Osteoblast (primary cell): ENCODE results near the gene SIK1. TPM values are rescaled to one million over a fixed set of nuclear protein-coding genes. Genes with fewer than 3 reads are reported as not detected.

Source experiments
- DNase-seq: peaks from one replicate; pipeline ENCODE4 v3.0.0; 2011; ENCODE audit warnings: low spot score, mixed read lengths; ENCODE audit not compliant: insufficient read length; ENCODE audit errors: missing footprints
- H2AFZ ChIP-seq: 2 replicates; pipeline ENCODE4 v1.6.0; 2011; ENCODE audit warnings: mild to moderate bottlenecking, low read length
- H3K27ac ChIP-seq: 2 replicates; pipeline ENCODE4 v1.5.1; 2011; ENCODE audit warnings: mild to moderate bottlenecking, low read depth, low read length, moderate library complexity
- H3K27me3 ChIP-seq: 2 replicates; pipeline ENCODE4 v1.6.0; 2012; ENCODE audit warnings: mild to moderate bottlenecking, control low read depth, inconsistent platforms, low read length, moderate library complexity; ENCODE audit not compliant: insufficient read depth
- H3K36me3 ChIP-seq: 2 replicates; pipeline ENCODE4 v1.5.1; 2011; ENCODE audit warnings: mild to moderate bottlenecking, low read length, control low read depth, moderate library complexity; ENCODE audit not compliant: insufficient read depth
- H3K4me1 ChIP-seq: 2 replicates; pipeline ENCODE4 v1.5.1; 2011; ENCODE audit warnings: mild to moderate bottlenecking, low read length, control low read depth, moderate library complexity; ENCODE audit not compliant: insufficient read depth
- H3K4me2 ChIP-seq: 2 replicates; pipeline ENCODE4 v1.6.0; 2011; ENCODE audit warnings: mild to moderate bottlenecking, low read length; ENCODE audit not compliant: insufficient read depth
- H3K4me3 ChIP-seq: fragments of 200-600 bp; sonication (generic); 3 replicates; pipeline ENCODE4 v1.5.1; 2012; ENCODE audit warnings: mild to moderate bottlenecking, low read length, inconsistent platforms; ENCODE audit not compliant: insufficient read depth
- H3K79me2 ChIP-seq: 2 replicates; pipeline ENCODE4 v1.6.0; 2012; ENCODE audit warnings: mild to moderate bottlenecking, low read length, control low read depth, inconsistent platforms; ENCODE audit not compliant: insufficient read depth
- H3K9me3 ChIP-seq: 2 replicates; pipeline ENCODE4 v1.5.1; 2011; ENCODE audit warnings: low read depth, low read length, control low read depth
- H4K20me1 ChIP-seq: 2 replicates; pipeline ENCODE4 v1.6.0; 2012; ENCODE audit warnings: mild to moderate bottlenecking, low read length, control low read depth; ENCODE audit not compliant: insufficient read depth
- CTCF ChIP-seq: IDR thresholded peaks from 2 replicates; pipeline ENCODE4 v1.5.1; 2011; ENCODE audit warnings: mild to moderate bottlenecking, low read depth, low read length, moderate library complexity; ENCODE audit errors: extremely low read depth
- total RNA-seq: library from RNA; depleted of rRNA; stranded (reverse); fragments of >200 nt; gene quantifications from 2 replicates; pipeline ENCODE4 v1.2.3, GENCODE V29; 2012

Gene SIK1
- total RNA-seq, 1 donor, result 3.3 TPM

GRCh38 chr21:43372663-43373361 is 54.1 kb downstream of the SIK1 start:
- Histone ChIP-seq H3K36me3 (no peaks in the 10 kb centered on the region), H4K20me1 (no peaks in the 10 kb centered on the region), H3K9me3 (no peaks in the 10 kb centered on the region), H3K79me2 (no peaks in the 10 kb centered on the region), H3K4me2 (no peak overlapping the region), H2AFZ (no peak overlapping the region), H3K27me3 (no peaks in the 10 kb centered on the region), H3K4me1 (no peaks in the 10 kb centered on the region), H3K27ac (no peak overlapping the region), H3K4me3 (no peak overlapping the region)
- DNase-seq, result no peak
- TF ChIP-seq CTCF, result no peak

GRCh38 chr21:43371786-43372185 is 55.1 kb downstream of the SIK1 start:
- no peaks in the 10 kb centered on the region for H4K20me1 ChIP-seq
- H2AFZ ChIP-seq, result no peak overlapping the region
- no peak overlapping the region for H3K4me2 ChIP-seq
- no peak for DNase-seq
- H3K27me3 ChIP-seq, result no peaks in the 10 kb centered on the region
- no peaks in the 10 kb centered on the region for H3K4me1 ChIP-seq
- H3K27ac ChIP-seq, result no peak overlapping the region
- no peak for TF ChIP-seq CTCF
- H3K9me3 ChIP-seq, result no peaks in the 10 kb centered on the region
- H3K4me3 ChIP-seq, result no peak overlapping the region
- H3K36me3 ChIP-seq, result no peaks in the 10 kb centered on the region
- no peaks in the 10 kb centered on the region for H3K79me2 ChIP-seq

- H4K20me1 ChIP-seq, result no peaks in the 10 kb centered on the region
- no peak for DNase-seq
- no peak for TF ChIP-seq CTCF
- no peak overlapping the region for H3K4me3 ChIP-seq
- H3K36me3 ChIP-seq, result no peaks in the 10 kb centered on the region
- no peaks in the 10 kb centered on the region for H3K4me1 ChIP-seq
- no peaks in the 10 kb centered on the region for H3K27me3 ChIP-seq
- H3K9me3 ChIP-seq, result no peaks in the 10 kb centered on the region
- H2AFZ ChIP-seq, result no peak overlapping the region
- H3K27ac ChIP-seq, result no peak overlapping the region
- H3K4me2 ChIP-seq, result no peak overlapping the region
- H3K79me2 ChIP-seq, result no peaks in the 10 kb centered on the region
Observed at GRCh38 chr21:43370888-43371570, 55.9 kb downstream of the SIK1 start.

- H4K20me1 ChIP-seq, result no peaks in the 10 kb centered on the region
- no peak overlapping the region for H3K4me2 ChIP-seq
- H3K79me2 ChIP-seq, result no peaks in the 10 kb centered on the region
- H3K4me1 ChIP-seq, result no peaks in the 10 kb centered on the region
- H3K27me3 ChIP-seq, result no peaks in the 10 kb centered on the region
- H3K4me3 ChIP-seq, result no peak overlapping the region
- no peak overlapping the region for H3K27ac ChIP-seq
- no peaks in the 10 kb centered on the region for H3K36me3 ChIP-seq
- no peaks in the 10 kb centered on the region for H3K9me3 ChIP-seq
- no peak for DNase-seq
- no peak for TF ChIP-seq CTCF
- no peak overlapping the region for H2AFZ ChIP-seq
Observed at GRCh38 chr21:43370091-43370658, 56.8 kb downstream of the SIK1 start.
